Activated naive CD8-positive, alpha-beta T cell treated with anti-CD3 and anti-CD28 coated beads, Interleukin-2, amount 50 U/mL, for 24 hours (primary cell): ENCODE measurements around the gene CLEC4F.
A peak's percentile ranks its signal among the peaks of the same experiment; 100 is the strongest.
"Not testable (repeated sequence)": the region's sequence is repeated elsewhere in the genome, so short reads cannot be mapped to it uniquely, and the experiment has no call there.

Experiments used
- ATAC-seq: fragments of 150-1000 bp; cut with Tn5 transposase; one replicate; pipeline ENCODE4 v1.10.0; 2021
- DNase-seq: peaks from one replicate; pipeline ENCODE4 v3.0.0; 2021
- H3K27ac Mint-ChIP-seq: one replicate; pipeline ENCODE4 v1.8.0; 2021; ENCODE audit warnings: mild to moderate bottlenecking, mixed read lengths
- H3K27me3 Mint-ChIP-seq: one replicate; pipeline ENCODE4 v1.8.0; 2021; ENCODE audit warnings: mixed read lengths
- H3K36me3 Mint-ChIP-seq: one replicate; pipeline ENCODE4 v1.8.0; 2021; ENCODE audit warnings: low read depth, mixed read lengths
- H3K4me1 Mint-ChIP-seq: one replicate; pipeline ENCODE4 v1.8.0; 2021; ENCODE audit warnings: mixed read lengths
- H3K4me3 Mint-ChIP-seq: one replicate; pipeline ENCODE4 v1.8.0; 2021; ENCODE audit warnings: mild to moderate bottlenecking, moderate library complexity, mixed read lengths
- H3K9me3 Mint-ChIP-seq: one replicate; pipeline ENCODE4 v1.8.0; 2021; ENCODE audit warnings: mixed read lengths

The CLEC4F gene

DNA sequence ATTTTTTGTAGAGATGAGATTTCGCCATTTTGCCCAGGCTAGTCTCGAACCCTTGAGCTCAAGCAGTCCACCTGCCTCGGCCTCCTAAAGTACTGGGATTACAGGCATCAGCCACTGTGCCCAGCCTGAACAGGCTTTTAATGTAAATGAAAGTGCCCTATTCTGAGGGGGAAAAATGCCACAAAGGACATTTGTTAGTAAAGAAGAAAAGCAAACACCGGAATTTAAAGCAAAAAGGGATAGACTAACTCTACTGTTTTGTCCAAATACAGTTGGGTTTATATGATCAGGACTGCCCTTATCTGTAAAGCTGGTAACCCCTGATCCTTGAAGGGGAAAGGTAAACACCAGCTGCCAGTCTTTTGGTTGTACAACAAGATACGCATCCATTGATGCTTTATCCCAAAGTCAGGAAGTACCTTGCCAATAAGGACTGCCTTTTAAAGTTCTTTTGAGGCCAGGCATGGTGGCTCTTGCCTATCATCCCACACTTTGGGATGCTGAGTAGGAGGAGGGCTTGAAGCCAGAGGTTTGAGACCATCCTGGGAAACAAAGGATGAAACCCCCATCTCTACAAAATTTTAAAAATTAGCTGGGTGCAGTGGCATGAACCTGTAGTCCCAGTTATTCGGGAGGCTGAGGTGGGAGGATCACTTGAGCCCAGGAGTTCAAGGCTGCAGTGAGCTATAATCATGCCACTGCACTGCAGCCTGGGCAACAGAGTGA, 13.1 kb downstream of the CLEC4F start:
- H3K27me3 Mint-ChIP-seq = no peaks in the 10 kb centered on the region
- H3K9me3 Mint-ChIP-seq = no peaks in the 10 kb centered on the region
- H3K27ac Mint-ChIP-seq = no peak overlapping the region
- no peak overlapping the region for H3K4me3 Mint-ChIP-seq
- no peak for ATAC-seq
- no peaks in the 10 kb centered on the region for H3K36me3 Mint-ChIP-seq
- DNase-seq = no peak
- no peaks in the 10 kb centered on the region for H3K4me1 Mint-ChIP-seq

DNA sequence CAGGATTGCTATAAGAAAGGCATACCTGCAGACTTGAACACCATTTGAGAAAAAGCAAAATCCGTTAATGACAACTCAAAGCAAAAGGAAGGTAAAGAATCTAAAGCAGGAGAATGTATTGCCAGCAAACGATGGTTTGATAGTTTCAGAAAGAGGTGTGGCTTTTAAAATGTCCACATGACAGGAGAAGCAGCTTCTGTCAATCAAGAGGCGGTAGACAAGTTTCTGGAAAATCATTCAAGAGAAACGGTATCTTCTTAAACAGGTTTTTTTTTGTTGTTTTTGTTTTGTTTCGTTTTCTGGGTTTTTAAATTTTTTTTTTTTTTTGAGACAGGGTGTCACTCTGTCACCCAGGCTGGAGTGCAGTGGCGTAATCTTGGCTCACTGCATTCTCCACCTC, 13.8 kb downstream of the CLEC4F start:
- ATAC-seq (no peak), DNase-seq (no peak)
- Mint-ChIP-seq H3K4me3 (no peak overlapping the region), H3K27me3 (no peaks in the 10 kb centered on the region), H3K4me1 (no peaks in the 10 kb centered on the region), H3K27ac (no peak overlapping the region), H3K9me3 (no peaks in the 10 kb centered on the region), H3K36me3 (no peaks in the 10 kb centered on the region)

DNA sequence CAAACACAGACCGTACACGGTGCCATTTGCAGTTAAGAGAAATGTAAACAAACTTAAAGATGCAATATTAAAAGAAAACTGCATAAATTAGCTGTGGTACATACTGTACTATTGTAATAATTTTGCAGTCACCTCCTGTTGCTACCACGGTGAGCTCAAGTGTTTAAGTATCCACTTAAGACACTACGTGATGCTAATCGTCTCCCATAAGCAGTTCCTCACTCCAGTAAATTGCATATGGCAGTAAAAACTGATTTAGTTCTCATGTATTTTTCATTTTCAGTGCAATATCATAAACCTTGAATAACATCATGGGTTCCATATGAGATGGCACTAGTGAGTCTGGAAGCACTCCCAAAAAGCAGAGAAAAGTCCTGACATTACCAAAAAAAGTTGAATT, 14.4 kb downstream of the CLEC4F start:
- Mint-ChIP-seq H3K9me3 (no peaks in the 10 kb centered on the region), H3K36me3 (no peaks in the 10 kb centered on the region)

DNA sequence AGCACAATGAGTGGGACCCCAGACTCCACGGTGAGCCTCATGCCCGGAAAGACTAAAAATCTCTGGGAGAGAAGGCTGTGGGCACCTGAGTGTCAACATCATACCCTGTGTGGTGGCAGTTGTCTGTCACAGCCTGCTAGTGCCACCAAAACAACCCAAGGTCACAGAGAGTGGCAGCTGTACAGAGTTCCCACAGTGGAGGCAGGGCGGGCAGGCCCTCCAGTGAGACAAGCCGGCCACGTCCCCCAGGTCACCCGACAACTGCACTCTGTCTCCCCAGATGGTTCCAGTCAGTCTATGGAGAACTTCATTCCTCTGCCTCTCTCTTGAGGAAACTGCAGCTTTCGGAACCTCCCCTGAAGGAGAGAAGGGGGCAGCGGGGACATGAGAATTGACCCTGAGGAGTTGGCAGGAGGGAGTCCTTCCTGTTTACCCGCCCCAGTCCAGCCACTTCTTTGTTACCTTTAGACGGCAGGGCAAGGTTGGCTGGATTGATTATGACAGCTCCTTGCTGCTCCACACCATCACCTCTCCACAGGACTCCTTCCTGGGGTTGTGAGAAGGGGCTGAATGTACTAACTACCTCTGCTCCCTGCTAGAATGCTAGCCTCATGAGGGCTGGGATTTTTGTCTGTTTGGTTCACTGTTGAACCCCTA, 18.7 kb downstream of the CLEC4F start:
- Mint-ChIP-seq H3K27me3 (no peaks in the 10 kb centered on the region), H3K4me3 (no peak overlapping the region), H3K4me1 (no peaks in the 10 kb centered on the region), H3K9me3 (no peaks in the 10 kb centered on the region), H3K36me3 (no peaks in the 10 kb centered on the region), H3K27ac (no peak overlapping the region)
- DNase-seq = no peak
- no peak for ATAC-seq

More for the DNA sequence above, 14.4 kb downstream of the CLEC4F start:
- no peaks in the 10 kb centered on the region for H3K27me3 Mint-ChIP-seq
- DNase-seq (no peak), ATAC-seq (no peak)
- H3K27ac Mint-ChIP-seq = no peak overlapping the region
- no peaks in the 10 kb centered on the region for H3K4me1 Mint-ChIP-seq
- no peak overlapping the region for H3K4me3 Mint-ChIP-seq

DNA sequence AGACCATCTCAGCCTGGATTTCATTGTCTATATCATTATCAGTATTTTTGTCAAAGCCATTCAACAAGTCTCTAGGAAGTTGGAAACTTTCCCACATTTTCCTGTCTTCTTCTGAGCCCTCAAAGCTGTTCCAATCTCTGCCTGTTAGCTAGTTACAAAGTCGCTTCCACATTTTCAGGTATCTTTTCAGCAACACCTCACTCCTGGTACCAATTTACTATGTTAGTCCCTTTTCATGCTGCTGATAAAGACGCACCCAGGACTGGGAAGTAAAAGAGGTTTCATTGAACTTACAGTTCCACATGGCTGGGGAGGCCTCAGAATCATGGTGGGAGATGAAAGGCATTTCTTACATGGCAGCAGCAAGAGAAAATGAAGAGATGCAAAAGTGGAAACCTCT, 20.7 kb downstream of the CLEC4F start:
- no peak overlapping the region for H3K4me3 Mint-ChIP-seq
- ATAC-seq (no peak), DNase-seq (no peak)
- H3K4me1 Mint-ChIP-seq = peaks cover 6% of the 10 kb centered on the region
- H3K27ac Mint-ChIP-seq = no peak overlapping the region
- H3K36me3 Mint-ChIP-seq = no peaks in the 10 kb centered on the region
- no peaks in the 10 kb centered on the region for H3K9me3 Mint-ChIP-seq
- H3K27me3 Mint-ChIP-seq = no peaks in the 10 kb centered on the region

DNA sequence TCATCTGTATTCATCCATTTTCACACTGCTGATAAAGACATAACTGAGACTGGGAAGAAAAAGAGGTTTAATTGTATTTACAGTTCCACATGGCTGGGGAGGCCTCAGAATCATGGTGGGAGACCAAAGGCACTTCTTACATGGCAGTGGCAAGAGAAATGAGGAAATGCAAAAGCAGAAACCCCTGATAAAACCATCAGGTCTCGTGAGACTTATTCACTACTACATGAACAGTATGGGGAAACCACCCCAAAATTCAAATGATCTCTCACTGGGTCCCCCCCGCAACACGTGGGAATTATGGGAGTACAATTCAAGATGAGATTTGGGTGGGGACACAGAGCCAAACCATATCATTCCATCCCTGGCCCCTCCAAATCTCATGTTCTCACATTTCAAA, 22.4 kb downstream of the CLEC4F start:
- not testable (repeated sequence) for H3K4me3 Mint-ChIP-seq, ATAC-seq, H3K27ac Mint-ChIP-seq, DNase-seq, H3K27me3 Mint-ChIP-seq, H3K4me1 Mint-ChIP-seq, H3K36me3 Mint-ChIP-seq, H3K9me3 Mint-ChIP-seq

DNA sequence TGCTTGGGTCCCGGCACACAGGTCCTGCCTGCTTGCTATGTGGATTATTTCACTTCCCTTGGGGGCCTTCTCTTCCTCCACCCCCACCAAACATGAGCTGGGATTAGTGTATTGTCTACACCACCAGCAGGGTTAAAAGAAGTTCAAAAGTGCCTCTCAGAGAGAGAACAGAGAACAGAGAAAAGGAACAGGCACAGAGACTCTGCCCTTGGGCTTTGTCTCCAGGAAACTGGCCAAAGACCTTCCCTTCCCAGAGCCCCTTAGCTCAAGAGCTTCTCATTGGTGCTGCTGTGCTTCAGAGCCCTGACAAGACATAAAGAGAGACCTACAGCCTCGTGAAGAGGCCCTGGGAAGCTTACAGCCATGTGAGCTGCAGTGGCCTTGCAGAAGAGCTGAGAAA, 22.9 kb downstream of the CLEC4F start:
- no peak for DNase-seq
- H3K4me1 Mint-ChIP-seq = peaks cover 8% of the 10 kb centered on the region
- H3K27me3 Mint-ChIP-seq = peaks cover 7% of the 10 kb centered on the region
- H3K4me3 Mint-ChIP-seq = no peak overlapping the region
- no peak overlapping the region for H3K27ac Mint-ChIP-seq
- no peaks in the 10 kb centered on the region for H3K9me3 Mint-ChIP-seq
- H3K36me3 Mint-ChIP-seq = no peaks in the 10 kb centered on the region
- no peak for ATAC-seq

DNA sequence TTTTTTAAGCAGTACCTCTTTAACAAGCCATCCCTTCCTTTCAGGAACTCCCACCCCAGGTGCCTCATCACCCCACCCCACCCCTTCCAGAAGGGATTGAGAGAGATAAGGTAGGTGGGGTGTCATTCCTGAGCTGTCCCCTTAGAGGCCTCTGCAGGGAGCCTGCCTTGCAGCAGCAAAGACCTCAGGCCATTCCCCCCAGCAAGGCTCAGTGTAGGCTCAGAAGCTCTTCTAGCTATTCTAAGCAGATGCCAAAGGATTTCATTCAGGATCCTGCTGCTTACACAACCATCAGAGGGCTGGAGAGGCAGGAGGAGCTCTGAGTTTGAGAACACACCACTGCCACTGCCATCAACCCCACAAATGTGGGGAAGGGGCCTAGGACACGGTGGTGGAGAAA, 24.1 kb downstream of the CLEC4F start:
- ATAC-seq = no peak
- H3K4me1 Mint-ChIP-seq = peaks cover 9% of the 10 kb centered on the region
- no peaks in the 10 kb centered on the region for H3K9me3 Mint-ChIP-seq
- H3K27ac Mint-ChIP-seq = no peak overlapping the region
- no peaks in the 10 kb centered on the region for H3K36me3 Mint-ChIP-seq
- no peak overlapping the region for H3K4me3 Mint-ChIP-seq
- peaks cover 16% of the 10 kb centered on the region for H3K27me3 Mint-ChIP-seq
- no peak for DNase-seq

DNA sequence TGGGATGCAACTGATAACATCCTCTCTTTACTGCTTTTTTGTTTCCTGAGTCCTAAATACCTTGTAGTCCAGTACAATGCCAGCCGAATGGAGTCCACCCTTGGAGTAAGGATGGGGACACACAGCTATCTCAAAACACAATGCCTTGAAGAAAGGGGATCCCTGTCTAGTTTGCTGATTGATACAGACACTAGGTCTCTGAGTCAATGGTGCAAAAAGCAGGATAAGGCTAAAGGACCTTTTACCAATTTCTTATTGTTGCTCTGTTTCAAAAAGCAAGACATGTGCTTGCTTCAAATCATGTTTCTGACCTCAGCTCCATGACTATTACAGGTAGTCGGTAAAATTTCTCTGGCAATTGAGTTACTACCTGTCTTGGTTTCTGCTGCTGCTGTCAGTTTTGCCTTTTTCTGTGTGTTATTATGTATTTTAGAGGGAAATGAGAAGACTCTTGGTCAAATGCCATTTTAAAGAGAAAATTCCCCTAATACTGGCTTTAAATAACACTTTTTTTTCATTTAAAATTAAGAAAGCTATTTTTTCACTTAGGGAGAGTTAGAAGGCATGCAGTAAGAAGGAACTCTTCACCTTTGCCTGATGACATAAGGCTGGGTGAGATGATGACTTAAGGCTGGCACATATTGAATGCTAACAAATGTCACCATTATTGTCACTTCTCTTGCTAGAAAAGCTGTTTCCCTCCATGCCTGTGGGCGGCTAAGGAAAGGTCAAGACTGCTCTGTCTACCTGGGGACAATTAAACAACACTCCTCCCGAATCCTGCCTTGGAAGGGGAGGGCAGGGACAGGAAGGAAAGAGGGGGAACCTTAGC, 25.0 kb downstream of the CLEC4F start:
- H3K9me3 Mint-ChIP-seq = no peaks in the 10 kb centered on the region
- DNase-seq (peak; percentile 11), ATAC-seq (peak; percentile 59)
- no peak overlapping the region for H3K27ac Mint-ChIP-seq
- peaks cover 12% of the 10 kb centered on the region for H3K4me1 Mint-ChIP-seq
- no peak overlapping the region for H3K4me3 Mint-ChIP-seq
- H3K36me3 Mint-ChIP-seq = no peaks in the 10 kb centered on the region
- H3K27me3 Mint-ChIP-seq = peaks cover 21% of the 10 kb centered on the region

DNA sequence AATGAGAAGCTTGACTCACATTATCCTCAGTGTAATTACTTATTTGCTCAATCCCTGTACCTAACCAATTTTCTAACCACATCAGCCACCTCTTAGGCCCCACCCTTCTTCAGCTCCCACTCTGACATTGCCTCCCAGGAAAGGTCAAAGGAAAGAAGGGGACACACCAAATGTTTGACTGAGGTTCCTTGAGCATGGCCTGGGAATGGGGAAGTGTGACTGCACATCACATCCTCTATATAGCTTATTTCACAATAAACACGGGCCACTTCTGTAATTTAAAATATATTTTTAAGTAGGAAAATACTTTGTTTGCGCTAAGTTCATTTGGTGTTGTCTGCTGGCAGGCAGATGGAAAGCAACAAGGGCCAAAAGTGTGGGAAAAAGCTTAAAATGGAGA, 26.9 kb downstream of the CLEC4F start:
- no peak for ATAC-seq
- no peak overlapping the region for H3K4me3 Mint-ChIP-seq
- DNase-seq = no peak

DNA sequence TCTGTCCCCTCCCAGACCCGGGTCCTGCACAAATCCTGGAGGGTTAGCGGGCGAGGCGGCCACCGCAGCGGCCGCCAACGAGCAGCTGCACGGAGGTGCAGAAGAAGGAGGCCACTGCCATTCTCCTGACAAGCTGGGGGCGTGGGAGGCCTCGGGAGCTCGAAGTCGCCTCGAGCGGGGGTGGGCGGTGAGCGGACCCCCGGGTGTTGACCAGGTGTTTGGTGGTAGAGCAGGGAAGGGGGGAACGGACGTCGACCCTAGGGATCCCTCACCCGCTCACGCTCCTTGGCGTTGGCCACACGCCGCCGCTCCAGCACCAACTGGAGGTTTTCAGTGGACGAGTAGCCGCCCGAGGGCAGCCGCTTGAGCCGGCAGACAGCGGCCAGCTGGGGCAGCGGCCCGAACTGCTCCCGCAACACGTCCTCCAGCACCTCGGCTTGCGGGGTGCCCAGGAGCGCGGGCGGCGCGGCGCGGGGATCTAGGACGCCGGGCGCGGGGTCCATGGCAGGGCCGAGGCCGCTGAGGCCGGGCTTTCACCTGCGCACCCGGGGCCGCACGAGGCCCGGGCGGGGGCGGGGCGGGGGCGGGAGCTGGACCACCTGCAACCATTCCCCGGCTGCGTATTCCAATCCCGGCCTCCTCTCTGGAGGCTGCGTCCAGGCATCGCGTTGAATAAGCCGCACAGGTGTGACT, 30.1 kb downstream of the CLEC4F start, which contains the start of gene FIGLA:
TSS of gene FIGLA (minus strand) at position 508 of the 693 bp plus-strand sequence. CDS start at position 503, 5 bp downstream.
- no peaks in the 10 kb centered on the region for H3K36me3 Mint-ChIP-seq
- no peak within 1 kb of the TSS for H3K27ac Mint-ChIP-seq
- H3K4me3 Mint-ChIP-seq = peak within 1 kb of the TSS; percentile 68
- peaks cover 47% of the 10 kb centered on the region for H3K27me3 Mint-ChIP-seq
- ATAC-seq = peak; percentile 10
- H3K9me3 Mint-ChIP-seq = no peaks in the 10 kb centered on the region
- H3K4me1 Mint-ChIP-seq = peaks cover 18% of the 10 kb centered on the region
- no peak for DNase-seq

More for the DNA sequence above, 26.9 kb downstream of the CLEC4F start:
- Mint-ChIP-seq H3K9me3 (no peaks in the 10 kb centered on the region), H3K27me3 (peaks cover 30% of the 10 kb centered on the region), H3K27ac (no peak overlapping the region), H3K4me1 (peaks cover 21% of the 10 kb centered on the region), H3K36me3 (no peaks in the 10 kb centered on the region)

DNA sequence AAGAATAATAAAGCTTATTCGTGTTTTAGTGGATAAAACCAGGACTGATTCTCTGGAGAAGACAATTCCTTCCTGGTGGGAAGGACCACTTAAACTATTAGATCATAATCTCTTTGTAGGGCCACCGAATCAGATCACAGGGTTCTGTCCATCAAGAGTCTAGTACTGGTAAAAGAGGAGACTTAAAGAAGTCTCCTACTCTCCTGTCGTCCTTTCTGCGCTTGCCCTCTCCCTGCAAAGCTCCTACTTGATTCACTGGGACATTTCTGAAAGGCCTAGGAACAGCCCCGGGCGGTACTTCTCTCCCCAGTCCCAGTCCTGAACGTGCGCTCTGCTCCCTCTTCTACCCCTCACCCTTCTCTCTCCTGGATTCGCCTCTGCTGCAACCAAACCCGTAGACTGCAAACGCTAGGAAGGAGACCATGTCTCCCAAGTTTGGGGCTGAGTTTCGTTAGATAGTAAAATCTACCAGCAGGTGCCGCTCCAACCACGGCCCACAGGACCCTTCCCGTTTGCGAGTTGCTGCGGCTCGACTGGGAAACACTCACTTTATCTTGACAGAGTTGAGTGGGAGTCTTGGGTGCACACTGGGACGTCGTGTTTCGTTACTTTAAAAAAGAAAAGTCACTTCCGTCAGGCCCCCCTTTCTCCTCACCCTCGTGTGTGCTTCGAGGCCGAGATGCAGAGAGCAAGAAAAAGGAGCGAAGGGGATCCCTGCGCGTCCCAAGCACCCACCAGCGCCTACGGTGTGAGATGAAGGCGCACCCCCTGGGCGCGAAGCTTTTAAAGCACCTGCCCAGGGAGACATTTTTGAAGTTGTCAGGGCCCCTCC, 30.9 kb downstream of the CLEC4F start:
- Mint-ChIP-seq H3K36me3 (no peaks in the 10 kb centered on the region), H3K27ac (no peak overlapping the region), H3K4me3 (peak overlapping the region; percentile 68), H3K4me1 (peaks cover 20% of the 10 kb centered on the region), H3K9me3 (no peaks in the 10 kb centered on the region), H3K27me3 (peaks cover 48% of the 10 kb centered on the region)
- DNase-seq (peak; percentile 77), ATAC-seq (peak; percentile 81)

DNA sequence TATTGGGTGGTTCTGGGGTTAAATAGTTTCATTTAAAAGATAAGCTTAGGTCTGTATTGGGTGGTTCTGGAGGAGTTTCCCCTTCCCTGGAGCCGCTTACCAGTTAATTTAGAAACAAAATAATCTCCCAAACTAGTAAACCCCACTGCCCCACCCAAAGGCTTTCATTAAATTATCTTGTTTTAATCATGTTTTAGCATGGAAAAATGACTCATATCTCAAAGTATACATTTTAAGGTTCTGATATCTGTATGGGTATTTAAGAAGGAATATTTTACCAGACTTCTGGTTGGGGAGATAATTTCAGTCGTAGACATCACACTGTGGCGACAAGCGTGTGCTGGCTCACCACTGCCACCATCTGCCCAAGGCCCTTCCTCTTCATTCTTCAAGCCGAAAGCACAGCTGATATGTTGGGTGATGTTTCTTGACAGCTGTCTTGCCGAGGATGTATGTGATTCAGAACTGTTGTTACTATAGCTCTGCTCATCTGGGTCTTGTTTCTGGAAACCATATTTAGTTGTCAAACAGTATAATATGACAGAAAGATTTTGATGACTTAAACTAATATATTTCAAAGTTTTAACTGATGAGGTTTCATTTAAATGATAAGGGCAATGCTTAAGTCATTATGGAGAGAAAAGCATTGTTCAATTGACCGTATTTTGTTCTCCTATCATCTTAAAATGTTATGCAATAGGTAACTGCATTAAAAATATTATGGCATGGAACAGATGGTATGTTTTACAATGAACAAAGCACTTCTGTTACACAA, 35.1 kb downstream of the CLEC4F start:
- H3K4me1 Mint-ChIP-seq = peaks cover 13% of the 10 kb centered on the region
- no peaks in the 10 kb centered on the region for H3K9me3 Mint-ChIP-seq
- peak; percentile 69 for ATAC-seq
- peaks cover 27% of the 10 kb centered on the region for H3K27me3 Mint-ChIP-seq
- no peaks in the 10 kb centered on the region for H3K36me3 Mint-ChIP-seq
- H3K4me3 Mint-ChIP-seq = no peak overlapping the region
- H3K27ac Mint-ChIP-seq = no peak overlapping the region
- peak; percentile 35 for DNase-seq
